Choroid plexus epithelial cell (primary cell): ENCODE data around the gene ZNF91.

Source experiments
- DNase-seq: peaks from one replicate; pipeline ENCODE4 v3.0.0-alpha.2; 2010; ENCODE audit warnings: low read depth
- H3K4me3 ChIP-seq: 2 replicates; pipeline ENCODE4 v1.5.1; 2011; ENCODE audit warnings: low read depth, mild to moderate bottlenecking, control low read depth, low read length, moderate library complexity
- TF ChIP-seq, protein P1 (sequence below): conservative IDR thresholded peaks from 2 replicates; pipeline ENCODE4 v1.5.1; 2011; ENCODE audit warnings: low read depth, mild to moderate bottlenecking, control low read depth, inconsistent platforms, low read length, moderate library complexity

Gene ZNF91

DNA sequence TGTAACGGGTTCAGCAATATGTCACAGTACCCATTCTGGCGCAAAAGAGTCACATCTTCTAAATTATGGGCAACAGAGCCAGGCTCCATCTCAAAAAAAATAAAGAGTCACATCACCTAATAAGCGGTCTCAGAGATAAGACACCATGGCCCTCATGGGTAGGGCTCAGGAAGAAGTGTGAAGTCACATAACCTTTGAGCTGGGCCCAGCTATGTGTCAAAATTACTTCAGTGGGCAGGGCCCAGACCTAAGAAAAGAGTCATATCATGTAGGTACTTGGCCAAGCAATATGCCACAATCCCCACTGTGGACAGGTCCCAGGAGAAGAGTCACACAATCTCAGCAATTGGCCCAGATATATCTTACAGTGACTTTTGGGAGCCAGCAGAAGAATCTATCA lies 11.4 kb upstream of the ZNF91 start:
- no peak for DNase-seq
- TF ChIP-seq, protein P1, sequence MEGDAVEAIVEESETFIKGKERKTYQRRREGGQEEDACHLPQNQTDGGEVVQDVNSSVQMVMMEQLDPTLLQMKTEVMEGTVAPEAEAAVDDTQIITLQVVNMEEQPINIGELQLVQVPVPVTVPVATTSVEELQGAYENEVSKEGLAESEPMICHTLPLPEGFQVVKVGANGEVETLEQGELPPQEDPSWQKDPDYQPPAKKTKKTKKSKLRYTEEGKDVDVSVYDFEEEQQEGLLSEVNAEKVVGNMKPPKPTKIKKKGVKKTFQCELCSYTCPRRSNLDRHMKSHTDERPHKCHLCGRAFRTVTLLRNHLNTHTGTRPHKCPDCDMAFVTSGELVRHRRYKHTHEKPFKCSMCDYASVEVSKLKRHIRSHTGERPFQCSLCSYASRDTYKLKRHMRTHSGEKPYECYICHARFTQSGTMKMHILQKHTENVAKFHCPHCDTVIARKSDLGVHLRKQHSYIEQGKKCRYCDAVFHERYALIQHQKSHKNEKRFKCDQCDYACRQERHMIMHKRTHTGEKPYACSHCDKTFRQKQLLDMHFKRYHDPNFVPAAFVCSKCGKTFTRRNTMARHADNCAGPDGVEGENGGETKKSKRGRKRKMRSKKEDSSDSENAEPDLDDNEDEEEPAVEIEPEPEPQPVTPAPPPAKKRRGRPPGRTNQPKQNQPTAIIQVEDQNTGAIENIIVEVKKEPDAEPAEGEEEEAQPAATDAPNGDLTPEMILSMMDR, result no peak
- no peak overlapping the region for H3K4me3 ChIP-seq

- no peak overlapping the region for H3K4me3 ChIP-seq
- no peak for DNase-seq
- TF ChIP-seq, protein P1, result no peak
Measured at GRCh38 chr19:23406091-23406490, 10.8 kb upstream of the ZNF91 start.

- no peak overlapping the region for H3K4me3 ChIP-seq
- TF ChIP-seq, protein P1, result no peak
- no peak for DNase-seq
Measured at GRCh38 chr19:23404676-23405075, 9.4 kb upstream of the ZNF91 start.

GRCh38 chr19:23403581-23404324 lies 8.5 kb upstream of the ZNF91 start:
- TF ChIP-seq, protein P1, result no peak

GRCh38 chr19:23403052-23403451 lies 7.8 kb upstream of the ZNF91 start:
- no peak overlapping the region for H3K4me3 ChIP-seq
- no peak for DNase-seq
- TF ChIP-seq, protein P1, result no peak

More at GRCh38 chr19:23403581-23404324, 8.5 kb upstream of the ZNF91 start:
- no peak for DNase-seq
- H3K4me3 ChIP-seq, result no peak overlapping the region

- TF ChIP-seq, protein P1, result no peak
- DNase-seq, result no peak
- no peak overlapping the region for H3K4me3 ChIP-seq
Measured at GRCh38 chr19:23402388-23402787, 7.1 kb upstream of the ZNF91 start.

DNA sequence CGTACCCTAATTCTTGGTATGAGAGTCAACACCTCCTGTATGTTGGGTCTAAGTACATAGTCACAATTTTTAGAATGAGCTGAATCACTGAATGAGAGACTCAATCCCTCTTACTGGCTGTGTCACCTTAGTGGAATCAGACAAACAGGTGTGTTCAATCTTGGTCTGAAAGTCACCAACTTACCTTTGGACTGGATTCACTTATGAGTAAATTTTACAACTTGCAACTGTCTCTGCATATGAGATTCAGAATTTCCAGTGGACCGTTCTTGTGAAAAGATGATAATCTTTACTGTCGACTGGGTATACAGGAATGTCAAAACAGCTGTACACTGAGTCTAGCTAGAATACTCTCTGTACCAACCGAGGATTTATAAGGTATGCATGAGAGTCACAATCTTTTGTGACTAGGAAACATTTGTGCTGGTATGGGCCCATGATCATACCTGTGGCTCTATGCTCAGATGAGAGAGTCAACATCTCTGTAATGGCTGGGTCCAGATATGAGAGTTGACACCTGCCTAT lies 5.9 kb upstream of the ZNF91 start:
- TF ChIP-seq, protein P1, result no peak
- DNase-seq, result no peak
- no peak overlapping the region for H3K4me3 ChIP-seq
